GM12865 (cell line): Measurements from ENCODE around the gene RBM25.
"Not testable (repeated sequence)": the region's sequence is repeated elsewhere in the genome, so short reads cannot be mapped to it uniquely, and the experiment has no call there.

Source experiments
- DNase-seq: peaks from one replicate; pipeline ENCODE4 v3.0.0; 2010; ENCODE audit warnings: low read depth
- H3K4me3 ChIP-seq: 2 replicates; pipeline ENCODE4 v1.5.1; 2011; ENCODE audit warnings: mild to moderate bottlenecking, low read depth, low read length, control low read depth
- CTCF ChIP-seq: IDR thresholded peaks from 2 replicates; pipeline ENCODE4 v1.5.1; 2011; ENCODE audit warnings: low read length, control low read depth, low read depth, inconsistent platforms; ENCODE audit not compliant: insufficient read depth; ENCODE audit errors: missing control alignments

RBM25 gene

GRCh38 chr14:73166399-73166798 is 108.1 kb downstream of the RBM25 start:
- TF ChIP-seq CTCF: no peak
- no peak overlapping the region for H3K4me3 ChIP-seq
- DNase-seq: no peak

GRCh38 chr14:73167727-73168126 is 109.4 kb downstream of the RBM25 start:
- H3K4me3 ChIP-seq: no peak overlapping the region
- TF ChIP-seq CTCF: no peak
- DNase-seq: no peak

DNA sequence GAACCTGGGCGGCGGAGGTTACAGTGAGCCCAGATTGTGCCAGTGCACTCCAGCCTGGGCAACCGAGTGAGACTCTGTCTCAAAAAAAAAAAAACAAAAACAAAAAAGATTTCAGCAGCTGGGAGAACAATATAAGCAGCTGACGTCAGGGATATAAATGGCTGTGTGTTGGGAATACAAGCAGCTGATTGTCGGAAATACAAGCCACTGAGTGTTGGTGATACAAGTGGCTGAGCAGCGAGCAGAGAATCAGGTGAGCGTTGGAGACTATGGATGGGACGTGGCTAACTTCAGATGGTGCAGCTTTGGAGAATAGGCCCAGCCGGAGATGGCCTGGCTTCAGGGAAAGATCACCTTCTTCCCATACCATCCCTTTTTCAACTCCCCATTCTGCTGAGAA is 109.9 kb downstream of the RBM25 start:
- no peak for TF ChIP-seq CTCF
- DNase-seq: no peak
- no peak overlapping the region for H3K4me3 ChIP-seq

- no peak for DNase-seq
- TF ChIP-seq CTCF: no peak
- H3K4me3 ChIP-seq: no peak overlapping the region
These were observed 110.4 kb downstream of the RBM25 start for GRCh38 chr14:73168691-73169090.

- DNase-seq, H3K4me3 ChIP-seq: not testable (repeated sequence)
These were observed 111.5 kb downstream of the RBM25 start for GRCh38 chr14:73169855-73170254.

DNA sequence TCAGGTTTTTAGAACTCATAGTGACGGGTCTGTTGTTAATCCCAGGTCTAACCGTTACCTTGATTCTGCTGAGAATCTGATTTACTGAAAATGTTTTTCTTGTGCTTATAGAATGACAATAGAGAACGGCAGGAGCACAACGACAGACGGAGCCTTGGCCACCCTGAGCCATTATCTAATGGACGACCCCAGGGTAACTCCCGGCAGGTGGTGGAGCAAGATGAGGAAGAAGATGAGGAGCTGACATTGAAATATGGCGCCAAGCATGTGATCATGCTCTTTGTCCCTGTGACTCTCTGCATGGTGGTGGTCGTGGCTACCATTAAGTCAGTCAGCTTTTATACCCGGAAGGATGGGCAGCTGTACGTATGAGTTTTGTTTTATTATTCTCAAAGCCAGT is 112.4 kb downstream of the RBM25 start:
- H3K4me3 ChIP-seq: no peak overlapping the region
- no peak for TF ChIP-seq CTCF
- DNase-seq: no peak

- H3K4me3 ChIP-seq: no peak overlapping the region
- no peak for DNase-seq
- TF ChIP-seq CTCF: no peak
These were observed 114.2 kb downstream of the RBM25 start for GRCh38 chr14:73172500-73172899.
